LNCAP (cell line): ENCODE data around the gene SORCS1.

ENCODE experiments used
- TF ChIP-seq, protein P1 (sequence below): fragments of 450-650 bp; IDR thresholded peaks from 2 replicates; pipeline ENCODE4 v1.5.1; 2017; ENCODE audit warnings: mild to moderate bottlenecking

The SORCS1 gene

GRCh38 chr10:106981452-106982075 lies 182.9 kb downstream of the SORCS1 start:
- TF ChIP-seq, protein P1, sequence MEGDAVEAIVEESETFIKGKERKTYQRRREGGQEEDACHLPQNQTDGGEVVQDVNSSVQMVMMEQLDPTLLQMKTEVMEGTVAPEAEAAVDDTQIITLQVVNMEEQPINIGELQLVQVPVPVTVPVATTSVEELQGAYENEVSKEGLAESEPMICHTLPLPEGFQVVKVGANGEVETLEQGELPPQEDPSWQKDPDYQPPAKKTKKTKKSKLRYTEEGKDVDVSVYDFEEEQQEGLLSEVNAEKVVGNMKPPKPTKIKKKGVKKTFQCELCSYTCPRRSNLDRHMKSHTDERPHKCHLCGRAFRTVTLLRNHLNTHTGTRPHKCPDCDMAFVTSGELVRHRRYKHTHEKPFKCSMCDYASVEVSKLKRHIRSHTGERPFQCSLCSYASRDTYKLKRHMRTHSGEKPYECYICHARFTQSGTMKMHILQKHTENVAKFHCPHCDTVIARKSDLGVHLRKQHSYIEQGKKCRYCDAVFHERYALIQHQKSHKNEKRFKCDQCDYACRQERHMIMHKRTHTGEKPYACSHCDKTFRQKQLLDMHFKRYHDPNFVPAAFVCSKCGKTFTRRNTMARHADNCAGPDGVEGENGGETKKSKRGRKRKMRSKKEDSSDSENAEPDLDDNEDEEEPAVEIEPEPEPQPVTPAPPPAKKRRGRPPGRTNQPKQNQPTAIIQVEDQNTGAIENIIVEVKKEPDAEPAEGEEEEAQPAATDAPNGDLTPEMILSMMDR = no peak

DNA sequence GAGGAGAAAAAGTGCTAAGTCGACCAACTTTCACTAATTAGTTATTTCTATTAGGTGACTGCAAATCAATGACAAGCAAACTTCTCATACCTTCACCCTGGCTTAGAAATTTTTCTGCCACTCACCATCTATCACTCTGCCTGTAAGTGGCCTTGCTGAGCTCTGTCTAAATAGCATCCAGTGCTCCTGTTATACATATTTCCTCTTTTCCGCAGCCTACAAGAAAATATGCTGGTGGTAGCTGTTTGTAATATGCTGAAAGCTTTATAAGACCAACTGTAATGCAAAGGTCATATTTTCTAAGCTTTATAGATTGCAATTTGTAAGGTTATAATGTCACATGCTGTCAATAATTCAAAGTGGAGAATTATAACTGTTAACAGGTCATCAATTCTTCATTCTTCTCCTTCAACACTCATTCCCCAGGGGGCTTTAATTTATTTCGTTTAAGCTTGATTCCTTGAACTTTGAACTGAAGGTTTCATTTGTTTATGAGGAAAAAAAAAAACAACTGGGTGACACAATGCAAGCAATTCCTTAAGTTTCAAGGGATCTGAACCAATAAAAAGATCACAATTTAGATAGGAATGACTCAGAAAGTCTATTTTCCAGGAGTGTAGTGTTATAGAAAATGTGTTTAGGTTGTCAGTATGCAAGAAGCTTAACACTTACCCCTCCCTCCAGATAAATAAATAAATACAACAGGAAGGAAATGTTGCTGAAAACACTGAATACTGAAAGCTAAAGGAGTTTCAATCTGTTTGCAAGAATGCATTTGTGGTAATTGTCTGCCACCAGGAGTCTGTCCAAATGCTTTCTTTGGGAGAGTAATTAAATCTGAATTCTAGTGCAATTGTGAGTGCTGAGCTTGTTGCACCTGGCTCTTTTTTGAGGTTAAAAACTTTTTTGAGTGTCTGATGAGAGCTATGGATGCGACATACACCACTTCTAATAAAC lies 183.7 kb downstream of the SORCS1 start:
- TF ChIP-seq, protein P1 = no peak

DNA sequence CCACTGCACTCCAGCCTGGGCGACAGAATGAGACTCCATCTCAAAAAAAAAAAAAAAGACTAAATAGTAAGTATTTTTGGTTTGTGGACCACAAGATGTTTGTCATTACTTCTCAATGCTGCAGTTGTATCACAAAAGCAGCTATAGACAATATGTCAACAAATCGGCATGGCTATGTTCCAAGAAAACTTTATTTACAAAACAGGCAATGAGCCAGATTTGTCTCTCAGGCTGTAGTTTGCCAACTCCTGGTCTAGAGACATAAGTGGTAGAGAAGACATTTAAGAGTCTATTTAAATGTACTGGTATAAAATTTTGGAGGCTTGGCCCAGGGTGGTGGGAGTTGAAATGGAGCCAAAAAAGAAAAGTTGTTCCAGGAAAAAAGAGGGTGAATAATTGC lies 185.8 kb downstream of the SORCS1 start:
- TF ChIP-seq, protein P1 = no peak

GRCh38 chr10:106973716-106974115 lies 190.8 kb downstream of the SORCS1 start:
- TF ChIP-seq, protein P1 = no peak

GRCh38 chr10:106973288-106973687 lies 191.2 kb downstream of the SORCS1 start:
- TF ChIP-seq, protein P1 = no peak

DNA sequence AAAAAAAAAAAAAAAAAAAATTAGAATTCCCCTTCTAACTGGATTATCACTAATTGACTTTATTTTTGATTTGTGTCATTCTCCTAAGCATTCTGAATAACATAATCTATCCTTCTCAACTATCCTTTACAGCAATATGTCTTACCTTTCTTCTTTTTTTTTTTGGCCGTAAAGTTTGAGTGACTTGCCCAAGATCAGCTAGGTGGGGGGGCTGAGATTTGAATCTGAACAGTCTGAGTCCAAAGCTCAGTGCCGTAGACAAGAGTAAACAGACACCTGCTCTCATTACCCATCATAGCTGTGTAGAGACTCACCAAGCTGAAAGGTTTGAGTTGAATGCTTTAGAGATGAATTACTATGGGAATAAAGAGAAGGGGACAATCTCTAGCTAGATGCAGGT lies 192.1 kb downstream of the SORCS1 start:
- TF ChIP-seq, protein P1 = no peak

- TF ChIP-seq, protein P1 = no peak
Observed at GRCh38 chr10:106971411-106971831, 193.1 kb downstream of the SORCS1 start.
